Activated gamma-delta T cell (primary cell): ENCODE measurements around the gene TMBIM4.
"Not testable (repeated sequence)": the region's sequence is repeated elsewhere in the genome, so short reads cannot be mapped to it uniquely, and the experiment has no call there.

Source experiments
- DNase-seq: peaks from one replicate; lab custom pipeline; 2025; lab: John Stamatoyannopoulos, UW

Gene TMBIM4

DNA sequence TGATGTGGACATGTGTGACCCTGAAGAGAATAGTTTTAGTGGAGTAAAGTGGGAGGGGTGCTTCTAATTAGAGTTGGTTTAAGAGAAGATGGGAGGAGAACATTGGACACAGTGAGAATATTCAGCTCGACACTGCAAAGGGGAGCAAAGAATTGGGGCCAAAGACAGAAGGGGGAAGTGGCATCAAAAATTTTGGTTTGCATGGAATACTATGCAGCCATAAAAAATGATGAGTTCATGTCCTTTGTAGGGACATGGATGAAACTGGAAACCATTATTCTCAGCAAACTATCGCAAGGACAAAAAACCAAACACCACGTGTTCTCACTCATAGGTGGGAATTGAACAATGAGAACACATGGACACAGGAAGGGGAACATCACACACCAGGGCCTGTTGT lies 15.0 kb upstream of the TMBIM4 start:
- not testable (repeated sequence) for DNase-seq

- DNase-seq: no peak
Measured at GRCh38 chr12:66182956-66183355, 13.2 kb upstream of the TMBIM4 start.

DNA sequence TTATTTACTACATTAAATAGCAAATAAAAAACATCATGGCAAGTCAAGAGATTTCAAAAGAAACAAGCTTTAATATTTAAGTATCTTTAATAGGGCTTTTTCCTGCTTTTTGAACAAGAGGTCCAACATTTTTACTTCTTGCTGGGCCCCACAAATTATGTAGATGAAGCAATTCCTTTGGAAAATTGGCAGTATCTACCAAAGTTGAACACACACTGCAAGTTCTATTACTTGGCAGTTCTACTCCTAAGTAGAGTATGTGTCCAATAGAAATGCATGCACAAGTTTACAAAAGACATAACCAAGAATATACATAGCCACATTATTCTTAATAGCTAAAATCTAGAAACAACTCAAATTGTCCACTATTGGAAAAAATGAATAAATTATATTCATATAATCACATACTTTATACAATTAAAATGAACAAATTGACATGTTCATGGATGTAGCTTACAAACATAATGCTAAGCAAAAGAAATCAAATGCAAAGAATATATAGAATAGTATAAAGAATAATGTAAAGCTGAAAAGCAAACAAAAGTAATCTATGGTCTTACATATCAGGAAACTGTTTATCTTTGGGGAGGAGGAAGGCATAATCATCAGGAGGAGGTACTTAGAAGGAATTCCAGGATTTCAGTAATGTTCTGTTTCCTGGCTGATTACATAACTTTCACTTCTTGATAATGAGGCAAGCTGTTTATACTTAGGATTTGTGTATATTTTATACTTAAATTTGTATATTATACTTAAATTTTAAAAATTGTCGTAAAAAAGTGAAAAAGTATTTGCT lies 6.5 kb upstream of the TMBIM4 start:
- DNase-seq: no peak

- DNase-seq: not testable (repeated sequence)
Measured at GRCh38 chr12:66174391-66175325, 4.9 kb upstream of the TMBIM4 start.

DNA sequence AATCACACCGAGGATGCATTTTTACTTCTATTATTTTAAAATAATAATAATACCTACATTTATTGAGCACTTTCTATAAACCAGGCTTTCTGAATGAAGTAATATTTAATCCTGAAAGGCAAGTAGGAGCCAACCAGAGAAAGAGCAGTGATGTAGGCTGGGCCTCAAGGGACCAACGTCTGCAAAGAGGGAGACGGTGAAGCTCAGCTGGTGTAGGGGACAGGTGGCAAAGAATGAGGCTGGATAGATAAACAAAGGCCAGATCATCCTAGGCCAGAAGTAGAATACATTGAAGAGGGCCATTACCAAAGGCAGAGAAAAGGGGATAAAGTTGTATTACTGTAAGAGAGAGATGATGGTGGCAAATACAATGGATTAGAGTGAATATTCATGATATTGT lies 810 bp upstream of the TMBIM4 start:
- DNase-seq: no peak

DNA sequence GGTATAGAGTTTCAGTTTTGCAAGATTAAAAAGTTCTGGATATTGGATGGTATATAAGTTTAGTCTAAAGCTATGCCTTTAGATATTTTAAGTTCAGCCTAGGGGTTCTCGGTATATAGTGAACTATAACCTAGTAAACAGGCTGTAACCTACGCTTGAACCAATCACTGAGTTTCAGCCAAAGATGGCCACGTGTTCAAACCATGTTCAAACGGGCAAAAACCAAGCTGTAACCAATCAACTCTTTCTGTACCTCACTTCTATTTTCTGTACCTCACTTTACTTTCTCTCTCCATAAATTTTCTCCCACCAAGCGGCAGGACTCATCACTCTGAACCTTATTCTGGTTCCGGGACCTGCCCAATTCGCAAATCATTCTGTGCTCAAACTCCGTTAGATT lies 1.4 kb downstream of the TMBIM4 start:
- DNase-seq: no peak

DNA sequence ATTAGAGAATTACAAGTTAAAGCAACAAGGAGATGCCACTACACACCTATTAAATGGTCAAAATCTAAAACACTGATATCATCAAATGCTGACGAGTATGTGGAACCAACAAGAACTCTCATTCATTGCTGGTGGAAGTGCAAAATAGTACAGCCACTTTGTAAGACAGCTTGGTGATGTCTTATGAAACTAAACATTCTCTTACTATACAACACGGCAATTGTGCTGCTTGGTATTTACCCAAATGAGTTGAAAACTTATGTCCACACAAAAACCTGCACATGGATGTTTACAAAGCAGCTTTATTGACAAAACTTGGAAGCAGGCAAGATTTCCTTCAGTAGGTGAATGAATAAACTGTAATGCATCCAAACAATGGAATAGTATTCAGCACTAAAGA lies 3.2 kb downstream of the TMBIM4 start:
- DNase-seq: no peak

- DNase-seq: no peak
Measured at GRCh38 chr12:66165141-66165540, 4.7 kb downstream of the TMBIM4 start.

- no peak for DNase-seq
Measured at GRCh38 chr12:66164349-66164821, 5.4 kb downstream of the TMBIM4 start.

GRCh38 chr12:66163289-66163688 lies 6.5 kb downstream of the TMBIM4 start:
- no peak for DNase-seq

- no peak for DNase-seq
Measured at GRCh38 chr12:66162701-66163100, 7.1 kb downstream of the TMBIM4 start.

DNA sequence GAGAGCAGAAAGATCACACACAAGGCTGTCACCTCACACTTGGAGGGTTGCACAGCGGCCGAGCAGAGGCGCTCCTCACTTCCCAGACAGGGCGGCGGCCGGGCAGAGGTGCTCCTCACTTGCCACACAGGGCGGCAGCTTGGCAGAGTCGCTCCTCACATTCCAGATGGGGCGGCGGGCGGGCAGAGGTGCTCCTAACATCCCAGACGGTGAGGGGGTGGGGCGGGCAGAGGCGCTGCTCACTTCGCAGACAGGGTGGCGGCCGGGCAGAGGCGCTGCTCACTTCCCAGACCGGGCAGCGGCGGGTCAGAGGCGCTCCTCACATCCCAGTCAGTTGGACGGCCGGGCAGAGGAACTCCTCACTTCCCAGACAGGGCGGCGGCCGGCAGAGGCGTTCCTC lies 9.1 kb downstream of the TMBIM4 start:
- DNase-seq: no peak

DNA sequence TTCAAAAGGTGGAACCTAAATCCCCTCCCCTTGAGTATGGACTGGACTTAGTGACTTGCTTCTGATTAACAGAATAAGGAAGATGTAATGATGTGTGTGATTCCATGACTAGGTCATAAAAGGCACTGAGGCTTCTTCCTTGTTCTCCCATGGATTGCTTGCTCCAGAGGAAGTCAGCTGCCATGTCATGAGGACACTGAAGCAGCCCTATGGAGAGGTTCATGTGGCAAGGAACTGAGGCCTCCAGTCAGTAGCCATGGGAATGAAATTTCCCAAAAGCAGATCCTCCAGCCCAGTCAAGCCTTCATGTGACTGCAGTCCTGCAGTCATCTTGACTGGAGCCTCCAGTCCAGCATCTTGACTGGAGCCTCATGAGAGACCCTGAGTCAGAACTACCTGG lies 10.7 kb downstream of the TMBIM4 start:
- DNase-seq: no peak

- no peak for DNase-seq
Measured at GRCh38 chr12:66156654-66157053, 13.1 kb downstream of the TMBIM4 start.

GRCh38 chr12:66154776-66155175 lies 15.0 kb downstream of the TMBIM4 start:
- no peak for DNase-seq

DNA sequence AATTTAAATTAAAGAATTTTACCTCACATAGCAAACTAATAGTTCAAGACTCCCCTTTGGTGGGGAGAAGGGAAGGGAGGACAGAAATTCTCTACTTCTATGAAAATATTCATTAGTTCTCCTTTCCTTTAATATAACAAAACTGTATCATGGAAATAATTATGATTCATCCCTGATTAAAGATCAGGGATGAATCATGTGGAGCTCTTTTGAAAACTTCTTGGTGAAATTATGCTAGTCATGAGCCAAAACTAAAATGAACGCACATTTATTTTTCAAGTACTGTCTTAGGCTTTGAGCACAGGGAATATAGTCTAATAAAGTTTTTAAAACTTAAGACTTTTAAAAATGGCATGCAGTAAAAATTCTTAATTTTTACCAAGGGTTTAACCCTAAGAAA lies 17.1 kb downstream of the TMBIM4 start:
- no peak for DNase-seq

- no peak for DNase-seq
Measured at GRCh38 chr12:66149702-66150398, 19.9 kb downstream of the TMBIM4 start.

DNA sequence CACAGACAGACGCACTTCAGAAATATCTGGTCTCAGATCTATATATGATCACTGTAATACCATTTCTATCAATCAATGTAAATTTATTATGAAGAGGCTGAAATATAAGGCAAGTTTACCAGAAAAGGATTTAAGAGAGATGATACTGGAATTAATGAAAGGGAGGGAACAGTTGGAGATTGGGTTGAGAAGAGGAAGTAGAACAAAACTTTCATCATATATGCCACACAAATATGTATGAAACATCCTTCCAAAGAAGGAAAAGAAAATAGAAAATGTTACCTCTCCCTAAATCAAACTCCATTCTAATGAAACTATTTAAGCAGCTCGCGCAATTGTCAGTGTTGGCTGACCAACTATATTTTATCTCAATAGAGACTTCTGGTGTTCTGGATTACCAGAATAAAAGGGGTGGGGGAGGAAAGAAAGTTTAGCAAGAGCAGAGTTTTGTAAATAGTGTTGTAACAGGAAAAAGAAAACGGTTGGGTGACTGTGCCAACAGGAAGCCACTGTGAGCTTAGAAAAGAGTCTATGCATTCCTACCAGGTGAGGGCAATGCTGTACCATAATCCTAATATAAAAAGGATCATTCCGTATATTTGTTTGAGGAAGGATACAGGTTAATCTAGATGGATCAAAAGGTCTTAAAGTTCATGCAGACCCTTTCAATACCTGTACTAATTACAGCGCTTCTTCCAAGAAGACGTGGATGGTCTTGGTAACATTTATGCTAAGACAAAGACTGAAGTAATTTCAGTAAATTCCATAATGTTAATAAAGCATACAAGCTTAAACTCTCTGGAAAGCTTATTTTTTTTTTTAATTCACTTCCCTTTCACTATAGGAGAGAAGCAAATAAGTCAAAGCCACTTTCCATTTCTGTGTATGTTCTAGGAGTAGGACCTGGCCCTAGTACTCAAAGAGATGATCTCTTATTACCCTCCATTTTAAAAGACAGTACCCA lies 24.7 kb downstream of the TMBIM4 start:
- no peak for DNase-seq

- DNase-seq: no peak
Measured at GRCh38 chr12:66143868-66144267, 25.9 kb downstream of the TMBIM4 start.

DNA sequence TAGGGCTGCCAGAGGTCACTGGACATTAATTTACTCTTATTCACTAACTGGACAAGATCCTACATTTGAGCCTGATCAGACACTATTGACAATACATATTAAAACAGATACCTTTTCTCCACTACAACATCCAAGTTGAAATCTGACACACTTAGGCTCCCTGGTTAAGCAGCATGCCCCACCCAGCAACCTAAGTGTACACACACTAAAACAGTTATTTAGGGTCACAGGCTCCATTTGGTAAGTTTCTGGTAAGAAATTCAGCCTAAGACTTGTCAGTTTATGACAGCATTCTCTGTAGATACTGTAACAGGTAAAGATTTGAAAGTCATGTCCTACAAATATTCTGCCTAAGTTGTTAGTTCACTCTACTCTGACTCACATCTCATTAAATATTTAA lies 27.0 kb downstream of the TMBIM4 start:
- DNase-seq: no peak

DNA sequence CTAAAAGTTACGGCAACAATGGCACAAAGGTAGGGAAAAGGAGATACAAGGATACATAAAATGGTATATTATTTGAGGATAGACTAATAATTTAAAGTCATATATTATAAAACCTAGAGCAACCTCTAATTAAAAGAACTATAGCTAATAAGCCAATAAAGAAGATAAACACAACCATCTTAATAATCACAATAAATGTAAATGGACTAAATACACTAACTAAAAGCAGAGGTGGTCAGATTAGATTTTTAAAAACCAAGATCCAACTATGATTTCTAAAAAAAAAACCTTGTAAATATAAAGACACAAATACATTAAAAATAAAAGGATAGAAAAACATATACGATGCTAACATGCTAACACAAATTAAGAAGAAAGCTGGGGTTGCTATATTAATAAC lies 28.5 kb downstream of the TMBIM4 start:
- DNase-seq: no peak
